ENCODE measurements around the gene CNIH2.

CNIH2 gene

DNA sequence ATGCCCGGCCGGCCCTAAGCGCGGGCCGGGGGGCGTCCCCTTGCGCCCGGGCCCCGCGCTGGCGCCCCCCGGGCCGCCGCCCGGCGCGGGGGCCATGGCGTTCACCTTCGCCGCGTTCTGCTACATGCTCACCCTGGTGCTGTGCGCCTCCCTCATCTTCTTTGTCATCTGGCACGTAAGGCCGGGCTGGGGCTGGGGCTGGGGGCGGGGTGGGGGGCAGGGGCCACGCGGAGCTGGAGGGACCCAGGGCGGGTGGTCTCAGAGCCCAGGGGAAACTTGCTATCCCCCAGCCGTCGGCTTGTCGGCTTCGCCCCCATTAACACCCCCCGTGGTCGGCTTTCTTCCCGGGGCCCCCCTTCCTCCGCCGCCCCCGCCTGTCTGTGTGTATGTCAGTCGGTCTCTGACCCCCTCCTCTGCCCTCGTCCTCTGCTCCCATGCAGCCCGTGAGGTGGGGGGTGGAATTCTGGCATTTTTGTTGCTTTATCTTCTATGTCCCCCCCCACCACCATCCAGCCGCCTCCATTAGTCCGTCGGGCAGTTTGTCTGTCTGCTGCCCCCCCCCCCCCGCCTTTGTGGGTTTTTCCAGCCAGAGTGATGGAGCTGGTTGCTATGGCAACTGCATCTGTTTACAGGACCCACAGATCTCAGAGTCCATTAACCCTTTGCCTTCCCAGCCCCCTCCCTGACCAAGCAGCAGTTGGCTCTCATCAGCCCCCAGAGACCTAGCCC lies 552 bp downstream of the CNIH2 start:
- DNase-seq = no peak

DNA sequence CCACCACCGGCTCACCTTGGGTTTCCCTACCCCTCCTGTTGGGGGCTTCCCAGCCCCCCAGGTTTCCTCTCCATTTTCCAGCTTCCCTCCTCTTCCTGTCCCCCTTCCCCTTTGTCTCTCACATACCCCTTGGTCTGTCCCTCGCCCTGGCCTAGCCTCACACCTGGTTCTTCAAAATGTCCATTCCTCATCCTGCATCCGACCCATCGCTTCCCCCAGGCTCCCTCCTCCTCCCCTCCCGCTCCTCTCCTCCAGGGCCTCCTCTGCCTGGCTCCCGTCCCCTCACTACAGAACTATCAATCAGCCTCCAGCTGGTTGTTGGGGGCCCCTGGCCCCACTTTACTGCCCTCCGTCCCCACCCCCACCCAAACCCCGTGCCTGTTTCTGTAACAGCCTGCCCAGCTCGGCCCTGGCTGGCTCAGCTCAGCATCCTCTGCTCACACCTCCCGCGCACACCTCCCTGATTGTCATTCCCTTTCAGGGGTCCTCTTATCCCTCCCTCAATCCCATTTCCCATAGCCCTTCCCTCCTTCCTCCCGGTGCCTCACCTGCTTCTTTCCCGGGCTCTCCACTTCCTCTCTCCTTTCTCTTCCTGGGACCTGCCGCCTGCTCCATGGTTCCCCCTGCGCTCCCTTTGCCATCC lies 1.2 kb downstream of the CNIH2 start:
- DNase-seq = no peak

GRCh38 chr11:66280428-66280827 lies 2.5 kb downstream of the CNIH2 start:
- DNase-seq = no peak

GRCh38 chr11:66281001-66281400 lies 3.0 kb downstream of the CNIH2 start:
- no peak for DNase-seq

DNA sequence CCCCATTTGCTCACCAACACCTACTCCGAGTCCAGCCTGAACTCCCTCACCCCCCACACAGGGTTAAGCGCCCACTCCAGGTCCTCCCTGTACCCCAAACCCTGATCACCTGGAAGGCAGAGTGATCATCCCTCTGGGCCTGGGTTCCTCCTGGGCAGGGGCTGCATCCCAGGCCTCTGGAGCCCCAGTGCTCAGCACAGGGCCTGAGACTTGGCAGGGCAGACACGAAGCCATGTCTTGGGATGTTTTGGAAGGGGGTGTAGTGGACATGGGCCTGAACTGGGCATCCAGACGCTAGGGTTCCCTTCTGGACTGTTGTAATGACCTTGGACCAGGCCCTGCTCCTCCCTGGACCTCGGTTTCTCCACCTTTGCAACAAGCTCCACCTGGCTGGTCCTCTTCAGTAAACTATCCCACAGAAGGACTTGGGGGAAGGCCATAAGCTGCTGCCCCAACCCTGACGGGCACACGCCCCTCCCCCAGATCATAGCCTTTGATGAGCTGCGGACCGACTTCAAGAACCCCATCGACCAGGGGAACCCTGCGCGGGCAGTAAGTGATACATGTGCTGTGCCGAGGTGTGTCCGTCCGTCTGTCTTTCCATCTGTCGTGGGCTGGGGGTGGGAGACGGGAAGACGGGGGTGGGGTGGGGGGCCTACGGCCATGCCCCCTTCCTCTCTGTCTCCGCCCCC lies 3.9 kb downstream of the CNIH2 start:
- no peak for DNase-seq

- peak; percentile 97 for DNase-seq
These were observed 4.8 kb downstream of the CNIH2 start for GRCh38 chr11:66282468-66283455.

DNA sequence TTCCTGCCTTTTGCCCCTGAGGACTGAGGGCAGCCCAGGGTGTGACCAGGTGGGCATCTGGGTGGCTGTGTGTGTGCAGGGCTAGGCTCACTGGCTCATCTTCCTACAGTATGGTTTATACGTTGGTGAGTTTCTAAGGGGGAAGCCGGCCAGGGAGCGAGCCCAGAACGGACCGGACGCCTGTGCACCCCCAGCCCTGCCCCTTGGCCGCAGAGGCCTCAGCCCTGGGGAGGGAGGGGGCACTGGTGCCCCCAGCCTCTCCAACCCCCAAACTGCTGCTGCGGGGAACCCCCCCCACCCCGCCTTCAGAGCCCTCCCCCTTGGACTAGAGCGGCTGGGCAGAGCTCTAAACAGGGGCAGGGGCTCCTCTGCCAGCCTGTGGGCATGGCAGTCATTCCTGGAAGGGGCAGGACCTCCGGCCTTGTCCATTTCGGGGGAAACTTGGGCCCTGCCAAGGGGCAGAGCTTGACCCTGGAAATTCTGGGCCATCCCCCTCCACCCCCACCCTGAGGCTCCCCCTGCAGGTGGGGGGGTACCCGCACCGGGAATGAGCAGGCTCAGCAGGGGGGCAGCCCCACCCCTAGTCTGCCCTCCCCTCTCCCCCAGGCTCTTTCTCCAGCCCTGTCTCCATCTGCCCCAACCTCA lies 5.6 kb downstream of the CNIH2 start:
- DNase-seq = no peak

DNA sequence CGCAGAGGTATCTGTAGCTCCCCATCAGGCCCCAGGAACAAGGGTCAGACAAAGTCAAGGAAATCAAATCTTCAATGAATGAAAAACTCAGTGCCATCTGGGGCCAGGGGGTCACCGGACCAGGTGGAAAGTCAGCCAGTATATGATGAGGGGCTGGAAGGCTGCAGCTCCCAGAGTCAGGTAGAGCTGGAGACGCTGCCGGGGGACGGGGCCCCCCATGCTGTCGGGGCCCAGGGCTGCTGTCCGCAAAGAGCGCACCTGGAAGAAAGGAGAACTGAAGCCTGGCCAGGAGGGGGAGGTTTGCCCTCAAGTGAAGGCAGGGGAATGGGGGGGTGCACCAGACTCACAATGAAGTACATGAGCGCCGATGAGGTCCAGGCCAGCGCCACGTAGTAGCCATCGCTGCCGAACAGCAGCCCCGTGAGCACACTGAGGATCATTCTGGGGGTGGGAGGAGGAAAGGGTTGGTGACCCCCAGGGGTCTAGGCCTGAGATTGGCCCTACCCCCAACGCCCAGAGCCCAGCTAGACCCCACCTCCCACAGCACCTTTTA lies 6.6 kb downstream of the CNIH2 start:
- DNase-seq = no peak

DNA sequence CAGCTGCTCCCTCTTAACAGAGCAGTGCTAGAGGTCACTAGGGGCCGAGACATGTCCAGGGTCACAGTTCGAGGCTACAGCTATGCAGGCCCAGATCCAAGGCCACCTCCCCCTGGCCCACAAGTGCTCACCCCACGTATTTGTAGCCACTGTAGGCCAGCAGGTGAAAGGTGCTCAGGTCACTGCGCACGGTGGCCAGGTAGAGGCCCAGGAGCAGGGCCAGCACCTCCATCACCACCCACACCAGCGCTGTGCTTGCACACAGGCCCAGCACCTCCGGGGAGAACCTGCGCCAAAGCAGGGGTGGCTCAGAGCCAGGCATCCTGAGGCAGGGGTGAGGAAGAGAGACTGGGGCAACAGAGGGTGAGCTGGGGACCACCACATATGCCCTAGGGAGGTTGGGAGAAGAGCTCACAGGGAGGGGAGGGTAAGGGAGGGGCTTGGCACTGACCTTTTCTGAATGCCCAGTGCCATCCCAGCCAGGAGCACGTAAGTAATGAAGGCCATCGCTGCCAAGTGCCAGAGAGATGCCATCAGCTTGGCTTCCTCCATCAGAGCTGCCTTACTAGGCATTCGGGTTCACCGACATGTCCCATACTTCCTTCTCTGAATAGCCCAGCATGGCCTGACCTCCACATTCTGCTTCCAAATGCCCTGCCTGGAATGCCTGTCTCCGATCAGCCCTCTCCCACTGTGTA lies 7.4 kb downstream of the CNIH2 start:
- DNase-seq = no peak

GRCh38 chr11:66286699-66287098 lies 8.7 kb downstream of the CNIH2 start:
- no peak for DNase-seq

- DNase-seq = no peak
These were observed 9.4 kb downstream of the CNIH2 start for GRCh38 chr11:66287211-66287888.

GRCh38 chr11:66287889-66288670 lies 10.1 kb downstream of the CNIH2 start:
- DNase-seq = no peak

- peak; percentile 99 for DNase-seq
These were observed 10.9 kb downstream of the CNIH2 start, which contains the start of gene YIF1A for GRCh38 chr11:66288671-66289547. Gene YIF1A (minus strand): TSS chr11:66289143. CDS start chr11:66288985, 158 bp downstream.

DNA sequence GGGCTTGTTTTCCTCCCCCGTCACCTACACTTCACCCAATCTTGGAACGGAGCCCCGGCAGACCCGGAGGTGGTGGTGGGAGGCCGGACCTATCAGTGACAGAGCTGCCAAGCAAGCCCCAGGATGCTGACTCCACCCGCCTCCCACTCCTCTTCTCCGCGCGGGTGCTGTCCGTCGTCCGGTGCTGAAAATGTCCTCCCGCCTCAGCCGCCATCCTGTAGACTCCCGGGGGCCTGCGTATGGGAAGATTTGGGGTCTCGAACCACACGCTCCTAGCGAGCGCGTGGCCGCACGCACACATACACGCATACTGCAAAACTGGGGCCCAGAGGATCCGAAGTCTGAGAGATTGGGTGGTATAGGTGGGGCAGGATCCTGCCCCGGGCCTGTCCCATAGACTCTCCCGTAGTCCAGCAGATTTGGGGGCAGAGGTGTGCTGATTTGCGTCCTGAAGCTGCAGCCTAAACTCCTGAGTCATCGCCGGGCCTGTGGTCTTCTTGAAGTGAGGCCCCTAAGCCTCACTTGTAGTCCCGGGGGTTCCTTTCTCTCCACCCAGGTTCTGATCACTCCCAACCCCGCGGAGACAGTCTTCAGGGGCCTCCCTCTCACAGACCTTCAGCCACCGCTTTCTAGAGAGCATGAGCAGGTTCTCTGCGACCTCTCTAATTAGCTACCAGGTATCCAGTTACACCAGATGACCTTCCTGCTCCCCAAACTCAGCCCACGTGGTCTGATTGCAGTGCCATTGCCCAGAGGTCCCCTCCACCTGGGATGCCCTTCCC lies 11.8 kb downstream of the CNIH2 start:
- no peak for DNase-seq

GRCh38 chr11:66290330-66290621 lies 12.3 kb downstream of the CNIH2 start:
- no peak for DNase-seq

DNA sequence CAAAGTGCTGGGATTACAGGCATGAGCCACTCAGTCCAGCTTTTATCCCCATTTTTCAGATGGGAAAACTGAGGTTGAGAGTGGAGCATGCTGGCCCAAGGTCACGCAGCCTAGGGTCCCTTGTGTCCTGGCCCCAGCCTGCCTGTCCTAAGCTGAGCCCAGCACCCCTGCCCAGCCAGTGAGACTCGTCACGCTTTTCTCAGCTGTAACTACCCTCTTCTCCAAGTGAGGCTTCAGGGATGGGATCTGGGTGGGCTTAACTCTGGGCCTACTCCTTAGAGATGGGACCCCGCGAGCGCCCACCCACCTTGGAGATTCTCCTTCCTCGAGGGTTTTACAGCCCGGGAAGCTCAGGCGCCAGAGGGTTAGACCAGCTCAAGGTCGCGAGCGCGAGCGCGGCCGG lies 13.3 kb downstream of the CNIH2 start:
- DNase-seq = no peak

GRCh38 chr11:66291706-66292542 lies 13.9 kb downstream of the CNIH2 start, which contains the start of gene TMEM151A:
Gene TMEM151A (plus strand): TSS chr11:66291894. CDS start chr11:66292014, 120 bp downstream.
- peak; percentile 47 for DNase-seq

Data from NCI-H345 (cell line).